ENCODE data around the gene CYB561D2.

GRCh38 chr3:50383750-50384149 lies 33.1 kb downstream of the CYB561D2 start:
- TF ChIP-seq CTCF (IDR thresholded peaks at IDR 0.05 in 4 of 5, conservative IDR thresholded peaks at IDR 0.05 in 1 of 5) (no peak), POLR2A (IDR thresholded peaks at IDR 0.05) (no peak)

Measured in gastrocnemius medialis (tissue), 4 donors.